ENCODE results near the gene MPC1L.

MPC1L gene

GRCh38 chrX:40623139-40623536, at the start of gene MPC1L:
Gene MPC1L (plus strand): TSS chrX:40623428. CDS start chrX:40623566, 138 bp downstream.
- TF ChIP-seq GATA2 (IDR thresholded peaks at IDR 0.05; ENCODE audit: low read depth, low read length) (no peak), GATA3 (IDR thresholded peaks at IDR 0.05; ENCODE audit: low read depth, low read length) (no peak)

GRCh38 chrX:40573763-40574162, 49.5 kb upstream of the MPC1L start:
- no peak for TF ChIP-seq GATA2 (IDR thresholded peaks at IDR 0.05; ENCODE audit: low read depth, low read length)
- no peak for TF ChIP-seq GATA3 (IDR thresholded peaks at IDR 0.05; ENCODE audit: low read depth, low read length)

GRCh38 chrX:40576291-40576690, 46.9 kb upstream of the MPC1L start:
- TF ChIP-seq GATA2 (IDR thresholded peaks at IDR 0.05; ENCODE audit: low read depth, low read length) (no peak), GATA3 (IDR thresholded peaks at IDR 0.05; ENCODE audit: low read depth, low read length) (no peak)

GRCh38 chrX:40578039-40578695, 45.1 kb upstream of the MPC1L start:
- no peak for TF ChIP-seq GATA2 (IDR thresholded peaks at IDR 0.05; ENCODE audit: low read depth, low read length)
- no peak for TF ChIP-seq GATA3 (IDR thresholded peaks at IDR 0.05; ENCODE audit: low read depth, low read length)

GRCh38 chrX:40579141-40579540, 44.1 kb upstream of the MPC1L start:
- TF ChIP-seq GATA2 (IDR thresholded peaks at IDR 0.05; ENCODE audit: low read depth, low read length), result no peak
- no peak for TF ChIP-seq GATA3 (IDR thresholded peaks at IDR 0.05; ENCODE audit: low read depth, low read length)

- no peak for TF ChIP-seq GATA3 (IDR thresholded peaks at IDR 0.05; ENCODE audit: low read depth, low read length)
Measured at GRCh38 chrX:40579900-40580536, 43.2 kb upstream of the MPC1L start.

GRCh38 chrX:40580537-40581335, 42.5 kb upstream of the MPC1L start, which contains the start of gene ATP6AP2:
Gene ATP6AP2 (plus strand): TSS chrX:40580970. CDS start chrX:40581066, 96 bp downstream.
- TF ChIP-seq GATA2 (IDR thresholded peaks at IDR 0.05; ENCODE audit: low read depth, low read length) (no peak), GATA3 (IDR thresholded peaks at IDR 0.05; ENCODE audit: low read depth, low read length) (no peak)

- TF ChIP-seq GATA2 (IDR thresholded peaks at IDR 0.05; ENCODE audit: low read depth, low read length) (no peak), GATA3 (IDR thresholded peaks at IDR 0.05; ENCODE audit: low read depth, low read length) (no peak)
Measured at GRCh38 chrX:40581336-40581920, 41.8 kb upstream of the MPC1L start.

- TF ChIP-seq GATA2 (IDR thresholded peaks at IDR 0.05; ENCODE audit: low read depth, low read length), result no peak
- TF ChIP-seq GATA3 (IDR thresholded peaks at IDR 0.05; ENCODE audit: low read depth, low read length), result no peak
Measured at GRCh38 chrX:40582811-40583210, 40.4 kb upstream of the MPC1L start.

- TF ChIP-seq GATA2 (IDR thresholded peaks at IDR 0.05; ENCODE audit: low read depth, low read length), result no peak
- TF ChIP-seq GATA3 (IDR thresholded peaks at IDR 0.05; ENCODE audit: low read depth, low read length), result no peak
Measured at GRCh38 chrX:40603446-40603845, 19.8 kb upstream of the MPC1L start.

GRCh38 chrX:40607381-40607780, 15.8 kb upstream of the MPC1L start:
- no peak for TF ChIP-seq GATA2 (IDR thresholded peaks at IDR 0.05; ENCODE audit: low read depth, low read length)
- no peak for TF ChIP-seq GATA3 (IDR thresholded peaks at IDR 0.05; ENCODE audit: low read depth, low read length)

GRCh38 chrX:40612511-40612910, 10.7 kb upstream of the MPC1L start:
- no peak for TF ChIP-seq GATA3 (IDR thresholded peaks at IDR 0.05; ENCODE audit: low read depth, low read length)
- TF ChIP-seq GATA2 (IDR thresholded peaks at IDR 0.05; ENCODE audit: low read depth, low read length), result no peak

GRCh38 chrX:40615976-40616375, 7.3 kb upstream of the MPC1L start:
- TF ChIP-seq GATA3 (IDR thresholded peaks at IDR 0.05; ENCODE audit: low read depth, low read length), result no peak
- no peak for TF ChIP-seq GATA2 (IDR thresholded peaks at IDR 0.05; ENCODE audit: low read depth, low read length)

GRCh38 chrX:40617566-40617965, 5.7 kb upstream of the MPC1L start:
- TF ChIP-seq GATA2 (IDR thresholded peaks at IDR 0.05; ENCODE audit: low read depth, low read length) (no peak), GATA3 (IDR thresholded peaks at IDR 0.05; ENCODE audit: low read depth, low read length) (no peak)
